ENCODE results near the gene CD1D.
A peak's percentile ranks its signal among the peaks of the same experiment; 100 is the strongest.
"Not testable (repeated sequence)": the region's sequence is repeated elsewhere in the genome, so short reads cannot be mapped to it uniquely, and the experiment has no call there.

Gene CD1D

DNA sequence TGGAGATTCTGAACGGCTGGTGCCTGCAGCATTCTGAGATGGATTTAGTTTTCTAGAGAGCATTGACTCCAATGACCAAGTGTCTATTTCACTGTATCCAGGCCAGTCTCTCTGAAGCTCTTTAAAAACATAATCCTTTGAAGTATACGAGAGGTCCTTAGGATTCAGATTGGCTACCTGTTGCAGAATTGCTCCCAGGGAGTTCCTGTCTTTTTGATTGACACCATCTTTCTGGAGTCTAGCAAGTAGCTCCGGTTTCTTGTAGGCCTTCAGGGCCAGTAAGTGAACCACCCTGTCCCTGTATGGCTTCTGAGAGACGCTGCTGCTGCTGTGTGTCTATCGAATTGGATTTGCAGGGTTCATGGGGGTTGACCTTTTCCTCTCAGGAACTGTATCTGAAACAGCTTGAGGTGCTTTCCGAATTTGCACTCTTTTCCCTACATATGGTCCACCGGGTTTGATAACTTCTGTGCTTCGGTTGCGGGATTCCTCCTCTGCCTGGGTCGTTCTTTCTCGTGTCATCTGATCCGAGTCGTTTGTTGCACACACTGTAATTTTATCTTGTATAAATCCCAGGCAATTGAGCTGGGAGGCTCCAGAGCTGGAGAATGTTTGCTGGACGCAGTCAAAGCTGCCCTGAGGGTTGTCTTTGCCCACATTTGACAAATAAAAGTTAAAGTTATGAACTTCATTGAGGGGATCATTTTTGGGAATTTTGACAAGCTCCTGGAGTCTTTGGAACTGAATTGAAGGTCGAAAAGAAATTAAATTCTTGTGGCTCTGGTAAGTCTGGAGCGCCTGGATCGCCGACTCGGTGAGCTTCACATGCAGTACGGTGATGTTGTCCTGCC lies 3.6 kb upstream of the CD1D start:
- DNase-seq = not testable (repeated sequence)

GRCh38 chr1:158177700-158178450 lies 2.8 kb upstream of the CD1D start:
- peak; percentile 78 for DNase-seq

DNA sequence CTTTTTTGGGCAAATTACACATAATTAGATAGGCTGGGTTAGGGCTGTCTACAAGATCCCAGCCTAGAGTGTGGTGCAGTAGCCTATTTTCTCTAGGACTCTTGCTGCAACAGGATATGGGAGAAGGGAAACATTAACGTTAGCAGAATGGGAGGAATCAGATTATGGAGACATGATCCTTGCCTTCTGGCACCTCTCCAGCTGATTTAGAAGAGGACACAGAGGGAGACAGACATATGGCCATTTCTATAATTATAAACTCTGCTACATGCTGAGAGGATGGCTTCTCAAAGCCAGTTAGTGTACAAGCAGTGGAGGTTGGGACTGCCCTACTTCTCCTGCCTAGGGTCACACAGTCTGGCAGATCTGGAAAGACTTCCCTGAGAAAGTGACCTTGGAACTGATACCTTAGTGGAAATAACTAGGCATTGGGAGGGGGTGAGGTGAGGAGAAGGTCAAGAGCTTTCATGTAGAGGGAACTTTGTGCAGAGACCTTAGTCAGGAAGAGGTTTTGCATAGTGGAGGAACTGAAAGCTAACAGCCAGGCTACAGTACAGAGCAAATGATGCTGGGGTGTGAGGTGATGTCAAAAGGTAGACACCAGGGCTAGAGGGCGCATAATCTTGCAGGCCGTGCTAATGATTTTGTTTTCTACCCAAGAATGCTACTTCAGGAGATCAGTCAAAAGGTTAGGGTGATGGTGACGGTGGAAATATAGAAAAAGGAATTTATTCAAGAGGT lies 1.2 kb upstream of the CD1D start:
- no peak for DNase-seq

GRCh38 chr1:158181577-158181922 lies 855 bp downstream of the CD1D start:
- DNase-seq = no peak

- DNase-seq = no peak
These were observed 5.1 kb downstream of the CD1D start for GRCh38 chr1:158185770-158186169.

DNA sequence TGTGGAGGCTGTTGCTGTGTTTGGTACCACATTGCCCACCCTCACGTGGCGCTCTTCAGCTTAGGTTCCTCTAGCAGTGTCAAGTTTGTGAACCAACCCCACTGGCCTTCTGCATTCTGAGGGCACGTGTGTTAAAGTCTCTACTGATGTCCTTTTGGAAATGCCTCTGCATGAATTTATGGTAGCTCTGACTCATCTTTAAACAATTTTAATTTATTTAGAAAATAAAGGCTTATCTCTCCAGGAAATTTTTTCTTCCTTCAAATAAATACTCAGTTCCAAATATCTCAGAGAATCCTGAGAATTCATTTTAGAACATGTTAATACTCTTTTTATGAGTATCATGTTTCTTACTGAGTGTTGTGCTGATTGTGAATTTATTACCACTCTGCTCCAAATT lies 5.5 kb downstream of the CD1D start:
- DNase-seq = peak; percentile 29

DNA sequence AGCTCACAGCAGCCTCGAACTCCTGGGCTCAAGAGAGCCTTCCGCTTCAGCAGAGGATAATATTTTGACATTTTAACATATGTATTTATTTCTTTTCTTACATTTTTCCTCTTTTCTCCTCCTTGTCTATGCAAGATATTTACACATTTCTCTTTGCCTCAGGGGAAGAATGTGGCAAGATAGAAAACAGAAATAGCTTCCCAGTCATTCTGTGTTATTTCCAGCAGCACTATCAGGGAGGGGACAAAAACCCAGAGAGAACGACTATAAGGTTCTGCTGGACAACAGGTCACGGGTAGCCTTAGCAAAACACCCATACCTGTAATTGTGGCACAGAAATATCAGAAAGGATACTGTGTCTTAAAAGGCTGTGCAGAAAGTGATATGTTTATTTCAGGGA lies 7.9 kb downstream of the CD1D start:
- DNase-seq = no peak

GRCh38 chr1:158189624-158190023 lies 8.9 kb downstream of the CD1D start:
- DNase-seq = no peak

- DNase-seq = no peak
These were observed 10.6 kb downstream of the CD1D start for GRCh38 chr1:158191299-158191698.

DNA sequence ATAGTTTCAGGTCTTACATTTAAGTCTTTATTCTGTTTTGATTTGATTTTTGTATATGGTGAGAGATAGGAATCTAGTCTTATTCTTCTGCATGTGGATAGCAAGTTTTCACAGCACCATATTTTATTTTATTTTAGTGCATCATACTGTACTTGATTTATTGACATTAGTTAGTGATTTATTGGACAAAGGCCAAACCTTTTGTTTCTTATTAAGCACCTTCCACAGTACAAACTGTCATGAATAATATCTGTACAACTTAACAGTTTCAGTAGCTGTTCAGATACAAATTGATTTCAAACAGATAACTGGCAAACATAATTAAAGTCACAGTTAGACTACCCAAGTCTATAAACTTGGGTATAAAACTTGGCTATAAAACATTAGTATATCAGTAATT lies 15.8 kb downstream of the CD1D start:
- DNase-seq = no peak

- no peak for DNase-seq
These were observed 19.2 kb downstream of the CD1D start for GRCh38 chr1:158199849-158200248.

DNA sequence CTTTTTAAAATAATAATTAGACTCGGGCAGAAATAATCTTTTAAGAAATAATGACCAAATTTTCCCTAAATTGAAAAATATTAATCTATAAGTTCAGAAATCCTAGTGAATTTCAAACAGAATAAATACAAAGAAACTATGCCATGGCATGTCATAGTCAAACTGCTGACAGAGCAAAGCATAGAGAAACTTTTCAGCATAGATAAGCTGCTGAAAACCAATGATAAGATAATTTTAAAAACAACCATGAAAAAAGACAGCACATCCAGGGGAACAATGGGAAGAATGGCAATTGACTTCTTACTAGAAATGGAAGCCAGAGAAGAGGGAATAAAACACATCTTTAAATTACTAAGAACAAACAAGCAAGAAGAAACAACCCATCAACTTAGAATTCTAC lies 19.8 kb downstream of the CD1D start:
- no peak for DNase-seq

DNA sequence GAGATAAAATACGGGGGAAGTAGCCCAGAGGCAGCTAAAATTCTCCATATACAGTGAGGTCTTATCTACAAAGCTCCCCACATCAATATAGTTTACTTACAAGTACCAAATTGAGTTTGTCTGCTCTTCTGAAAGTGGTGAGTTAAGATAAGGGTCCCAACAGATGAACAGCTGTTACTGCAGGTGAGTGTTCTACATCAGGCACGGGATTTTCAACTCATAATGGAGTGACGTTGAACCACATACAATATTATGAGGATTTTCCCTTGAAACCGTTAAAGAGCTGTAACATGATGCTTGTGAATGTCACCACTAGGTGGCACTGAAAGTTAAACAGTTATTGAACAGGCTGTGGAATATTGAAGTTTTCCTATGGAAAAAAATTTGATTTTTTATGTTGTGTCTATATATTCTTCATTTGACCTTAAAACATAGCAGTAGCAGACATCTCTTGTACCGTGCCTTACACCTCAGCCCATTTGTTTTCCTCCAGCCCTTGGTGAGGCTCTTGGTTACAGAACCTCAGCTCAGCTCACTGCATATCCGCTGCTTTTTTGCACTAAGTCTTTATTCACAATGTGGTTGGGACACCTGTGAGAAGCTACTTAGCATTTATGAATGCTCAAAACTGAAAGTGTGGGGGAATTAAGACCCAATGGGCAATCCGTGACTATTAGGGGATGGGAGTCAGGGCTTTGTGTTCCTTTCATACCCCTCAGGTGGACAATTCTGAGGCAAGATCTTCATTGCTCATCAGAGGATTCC lies 23.2 kb downstream of the CD1D start:
- peak; percentile 63 for DNase-seq

DNA sequence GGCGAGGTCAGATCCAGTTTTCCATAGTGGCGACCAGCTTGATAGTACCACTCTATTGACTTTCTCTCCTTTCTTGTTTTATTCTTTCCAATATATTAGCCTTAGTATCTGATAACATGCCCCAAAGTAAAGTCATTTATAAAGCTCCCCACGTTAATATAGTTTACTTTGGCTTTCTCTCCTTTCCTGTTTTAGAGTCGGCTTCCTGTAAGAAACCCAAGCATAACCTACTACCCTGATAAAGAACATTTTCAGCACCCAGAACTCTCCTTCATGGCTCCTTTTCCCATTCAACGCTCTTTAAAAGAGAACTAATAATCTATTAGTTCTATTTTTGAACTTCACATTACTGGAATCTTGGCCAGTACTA lies 23.7 kb downstream of the CD1D start:
- no peak for DNase-seq

DNA sequence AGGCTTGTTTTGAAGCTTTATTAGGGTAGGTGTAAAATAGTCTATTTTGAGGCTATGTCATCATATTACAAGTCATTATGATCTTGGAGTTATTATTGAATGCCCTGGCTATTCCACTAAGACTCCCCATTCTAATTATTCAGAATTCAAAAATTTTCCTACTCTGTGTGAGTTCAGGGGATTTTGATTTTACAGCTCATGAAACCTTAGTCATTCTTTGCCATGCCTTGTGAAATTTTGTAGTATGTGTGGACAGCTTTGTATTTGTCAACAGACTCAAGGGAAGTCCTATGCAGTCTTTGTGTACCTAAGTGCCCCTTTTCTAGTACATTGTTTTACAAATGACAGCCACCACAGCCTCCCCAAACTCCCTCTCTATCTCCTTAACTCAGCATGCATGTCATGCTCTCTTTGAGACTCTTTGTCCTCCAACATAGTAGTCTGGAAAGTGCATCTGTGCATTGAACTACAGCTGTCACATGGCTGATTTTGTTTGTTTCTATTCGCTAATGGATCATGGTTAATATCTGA lies 28.0 kb downstream of the CD1D start:
- no peak for DNase-seq

GRCh38 chr1:158212320-158212719 lies 31.6 kb downstream of the CD1D start:
- DNase-seq = no peak

DNA sequence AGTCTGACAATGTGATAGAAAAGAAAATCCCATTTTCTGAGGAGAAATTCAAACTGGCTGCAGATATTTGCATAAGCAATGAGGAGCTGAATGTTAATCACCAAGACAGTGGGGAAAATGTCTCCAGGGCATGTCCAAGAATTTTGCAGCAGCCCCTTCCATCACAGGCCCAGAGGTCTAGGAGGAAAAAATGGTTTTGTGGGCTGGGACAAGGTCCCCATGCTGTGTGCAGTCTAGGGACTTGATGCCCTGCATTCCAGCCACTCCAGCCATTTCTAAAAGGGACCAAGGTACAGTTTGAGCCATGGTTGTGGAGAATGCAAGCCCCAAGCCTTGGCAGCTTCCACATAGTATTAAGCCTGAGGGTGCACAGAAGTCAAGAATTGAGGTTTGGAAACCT lies 42.8 kb downstream of the CD1D start:
- DNase-seq = not testable (repeated sequence)

- DNase-seq = no peak
These were observed 47.4 kb downstream of the CD1D start for GRCh38 chr1:158227904-158228623.

Data from fibroblast of skin of back (primary cell).